ENCODE measurements around the gene SH3BGRL. TPM values are rescaled to one million over a fixed set of nuclear protein-coding genes. Genes with fewer than 3 reads are reported as not detected.

SH3BGRL gene
- total RNA-seq, 1 donor from 2014 or later, result 121 TPM

- Histone ChIP-seq H3K4me3 (no peak overlapping the region), H3K4me1 (peaks cover 6% of the 10 kb centered on the region), H3K36me3 (no peaks in the 10 kb centered on the region), H3K9me3 (no peaks in the 10 kb centered on the region), H3K27me3 (no peaks in the 10 kb centered on the region), H3K27ac (no peak overlapping the region)
- intact Hi-C loops (cut with DNase I), result no loop called here
- TF ChIP-seq CTCF (IDR thresholded peaks at IDR 0.05), result no peak
- no peak for TF ChIP-seq POLR2AphosphoS5 (IDR thresholded peaks at IDR 0.05; ENCODE audit: insufficient read depth in 1 of 2, low read depth in 1 of 2)
- no peak for TF ChIP-seq POLR2A (IDR thresholded peaks at IDR 0.05)
- DNase-seq (ENCODE audit: extremely low spot score in 2 of 2), result no peak
Measured at GRCh38 chrX:81255876-81256275, 54.0 kb downstream of the SH3BGRL start.

GRCh38 chrX:81257817-81258216 lies 55.9 kb downstream of the SH3BGRL start:
- H3K4me3 ChIP-seq, result no peak overlapping the region
- H3K9me3 ChIP-seq, result no peaks in the 10 kb centered on the region
- H3K4me1 ChIP-seq, result peaks cover 6% of the 10 kb centered on the region
- no peaks in the 10 kb centered on the region for H3K36me3 ChIP-seq
- peak overlapping the region; percentile 13 for H3K27ac ChIP-seq
- intact Hi-C loops (cut with DNase I), result no loop called here
- TF ChIP-seq POLR2AphosphoS5 (IDR thresholded peaks at IDR 0.05; ENCODE audit: insufficient read depth in 1 of 2, low read depth in 1 of 2) (no peak), CTCF (IDR thresholded peaks at IDR 0.05) (no peak), POLR2A (IDR thresholded peaks at IDR 0.05) (no peak)
- no peak for DNase-seq (ENCODE audit: extremely low spot score in 2 of 2)
- H3K27me3 ChIP-seq, result no peaks in the 10 kb centered on the region

- intact Hi-C loops (cut with DNase I), result no loop called here
- TF ChIP-seq POLR2A (IDR thresholded peaks at IDR 0.05) (no peak), POLR2AphosphoS5 (IDR thresholded peaks at IDR 0.05; ENCODE audit: insufficient read depth in 1 of 2, low read depth in 1 of 2) (no peak), CTCF (IDR thresholded peaks at IDR 0.05) (no peak)
- peaks cover 6% of the 10 kb centered on the region for H3K4me1 ChIP-seq
- no peak overlapping the region for H3K27ac ChIP-seq
- H3K36me3 ChIP-seq, result no peaks in the 10 kb centered on the region
- no peaks in the 10 kb centered on the region for H3K27me3 ChIP-seq
- no peak for DNase-seq (ENCODE audit: extremely low spot score in 2 of 2)
- no peaks in the 10 kb centered on the region for H3K9me3 ChIP-seq
- no peak overlapping the region for H3K4me3 ChIP-seq
Measured at GRCh38 chrX:81259020-81259713, 57.3 kb downstream of the SH3BGRL start.

- peaks cover 6% of the 10 kb centered on the region for H3K4me1 ChIP-seq
- intact Hi-C loops (cut with DNase I), result no loop called here
Measured at GRCh38 chrX:81259714-81260395, 58.0 kb downstream of the SH3BGRL start.

More at GRCh38 chrX:81259714-81260395, 58.0 kb downstream of the SH3BGRL start:
- TF ChIP-seq POLR2A (IDR thresholded peaks at IDR 0.05) (no peak), POLR2AphosphoS5 (IDR thresholded peaks at IDR 0.05; ENCODE audit: insufficient read depth in 1 of 2, low read depth in 1 of 2) (no peak), CTCF (IDR thresholded peaks at IDR 0.05) (no peak)
- H3K9me3 ChIP-seq, result no peaks in the 10 kb centered on the region
- no peaks in the 10 kb centered on the region for H3K27me3 ChIP-seq
- H3K4me3 ChIP-seq, result no peak overlapping the region
- H3K27ac ChIP-seq, result no peak overlapping the region
- no peaks in the 10 kb centered on the region for H3K36me3 ChIP-seq
- DNase-seq (ENCODE audit: extremely low spot score in 2 of 2), result no peak

All from vagina (tissue), 2 donors.